IPS-18c (cell line): Measurements from ENCODE around the gene OSTC.

Source experiments
- H3K4me3 ChIP-seq: 2 replicates; pipeline ENCODE4 v1.7.0; 2013; ENCODE audit warnings: low read depth, mild to moderate bottlenecking, low read length, moderate library complexity; ENCODE audit not compliant: insufficient read depth
- H3K9me3 ChIP-seq: one replicate; pipeline ENCODE4 v1.6.1; 2013; ENCODE audit warnings: mild to moderate bottlenecking, low read length, moderate library complexity; ENCODE audit not compliant: control insufficient read depth, insufficient read depth

OSTC gene

GRCh38 chr4:108635070-108635655, 15.2 kb upstream of the OSTC start:
- H3K4me3 ChIP-seq = no peak overlapping the region
- no peaks in the 10 kb centered on the region for H3K9me3 ChIP-seq

GRCh38 chr4:108636246-108636645, 14.2 kb upstream of the OSTC start:
- H3K4me3 ChIP-seq = no peak overlapping the region

GRCh38 chr4:108637856-108638255, 12.5 kb upstream of the OSTC start:
- Histone ChIP-seq H3K4me3 (no peak overlapping the region), H3K9me3 (no peaks in the 10 kb centered on the region)

More at GRCh38 chr4:108636246-108636645, 14.2 kb upstream of the OSTC start:
- no peaks in the 10 kb centered on the region for H3K9me3 ChIP-seq

- Histone ChIP-seq H3K9me3 (no peaks in the 10 kb centered on the region), H3K4me3 (no peak overlapping the region)
Measured at GRCh38 chr4:108644237-108644636, 6.2 kb upstream of the OSTC start.

- Histone ChIP-seq H3K4me3 (no peak overlapping the region), H3K9me3 (no peaks in the 10 kb centered on the region)
Measured at GRCh38 chr4:108646706-108647105, 3.7 kb upstream of the OSTC start.

GRCh38 chr4:108649863-108650211, 562 bp upstream of the OSTC start:
- H3K9me3 ChIP-seq = no peaks in the 10 kb centered on the region
- peak overlapping the region; percentile 36; the same call in 1 of the 2 replicates for H3K4me3 ChIP-seq

GRCh38 chr4:108651014-108651791, 804 bp downstream of the OSTC start:
- peak overlapping the region; percentile 91 for H3K4me3 ChIP-seq
- H3K9me3 ChIP-seq = no peaks in the 10 kb centered on the region

- H3K9me3 ChIP-seq = no peaks in the 10 kb centered on the region
- no peak overlapping the region for H3K4me3 ChIP-seq
Measured at GRCh38 chr4:108662629-108663028, 12.2 kb downstream of the OSTC start.

GRCh38 chr4:108674356-108674977, 24.1 kb downstream of the OSTC start:
- H3K4me3 ChIP-seq = no peak overlapping the region
- H3K9me3 ChIP-seq = no peaks in the 10 kb centered on the region

- Histone ChIP-seq H3K4me3 (no peak overlapping the region), H3K9me3 (no peaks in the 10 kb centered on the region)
Measured at GRCh38 chr4:108681321-108681809, 31.0 kb downstream of the OSTC start.

- no peaks in the 10 kb centered on the region for H3K9me3 ChIP-seq
- H3K4me3 ChIP-seq = no peak overlapping the region
Measured at GRCh38 chr4:108683479-108683878, 33.1 kb downstream of the OSTC start.

- H3K4me3 ChIP-seq = no peak overlapping the region
- H3K9me3 ChIP-seq = no peaks in the 10 kb centered on the region
Measured at GRCh38 chr4:108685036-108685686, 34.8 kb downstream of the OSTC start.

- Histone ChIP-seq H3K4me3 (no peak overlapping the region), H3K9me3 (no peaks in the 10 kb centered on the region)
Measured at GRCh38 chr4:108690738-108691137, 40.3 kb downstream of the OSTC start.

- no peaks in the 10 kb centered on the region for H3K9me3 ChIP-seq
- no peak overlapping the region for H3K4me3 ChIP-seq
Measured at GRCh38 chr4:108693211-108693610, 42.8 kb downstream of the OSTC start.

- H3K9me3 ChIP-seq = no peaks in the 10 kb centered on the region
- no peak overlapping the region for H3K4me3 ChIP-seq
Measured at GRCh38 chr4:108693819-108694218, 43.4 kb downstream of the OSTC start.

GRCh38 chr4:108694423-108694822, 44.0 kb downstream of the OSTC start:
- Histone ChIP-seq H3K9me3 (no peaks in the 10 kb centered on the region), H3K4me3 (no peak overlapping the region)

- Histone ChIP-seq H3K9me3 (no peaks in the 10 kb centered on the region), H3K4me3 (no peak overlapping the region)
Measured at GRCh38 chr4:108695062-108695461, 44.7 kb downstream of the OSTC start.

- H3K4me3 ChIP-seq = no peak overlapping the region
- no peaks in the 10 kb centered on the region for H3K9me3 ChIP-seq
Measured at GRCh38 chr4:108696160-108696559, 45.8 kb downstream of the OSTC start.
